ENCODE data around the gene MEAK7.

Gene MEAK7

DNA sequence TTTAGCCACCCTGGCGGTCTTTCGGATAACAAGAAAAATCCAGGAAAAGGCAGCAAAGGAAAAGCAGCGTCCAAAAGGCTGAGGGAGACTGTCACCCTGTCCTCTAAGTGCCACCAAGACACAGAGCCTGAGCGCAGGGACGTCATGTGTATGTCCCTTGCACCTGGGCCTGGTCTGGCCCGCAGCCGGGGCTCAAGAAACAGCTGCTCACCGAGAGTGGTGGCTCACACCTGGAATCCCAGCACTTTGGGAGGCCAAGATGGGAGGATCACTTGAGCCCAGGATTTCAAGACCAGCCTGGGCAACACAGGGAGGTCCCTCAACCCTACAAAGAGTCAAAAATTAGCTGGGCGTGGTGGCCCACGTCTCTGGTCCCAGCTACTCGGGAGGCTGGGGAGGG lies 9.2 kb upstream of the MEAK7 start:
- no peak for DNase-seq
- no peak for TF ChIP-seq GATA1 (IDR thresholded peaks at IDR 0.05; ENCODE audit: low read depth, low read length)
- no peak for TF ChIP-seq POLR2A (IDR thresholded peaks at IDR 0.05; ENCODE audit: low read length)

GRCh38 chr16:84513123-84513522 lies 8.7 kb upstream of the MEAK7 start:
- TF ChIP-seq GATA1 (IDR thresholded peaks at IDR 0.05; ENCODE audit: low read depth, low read length): no peak
- TF ChIP-seq POLR2A (IDR thresholded peaks at IDR 0.05; ENCODE audit: low read length): no peak
- DNase-seq: no peak

DNA sequence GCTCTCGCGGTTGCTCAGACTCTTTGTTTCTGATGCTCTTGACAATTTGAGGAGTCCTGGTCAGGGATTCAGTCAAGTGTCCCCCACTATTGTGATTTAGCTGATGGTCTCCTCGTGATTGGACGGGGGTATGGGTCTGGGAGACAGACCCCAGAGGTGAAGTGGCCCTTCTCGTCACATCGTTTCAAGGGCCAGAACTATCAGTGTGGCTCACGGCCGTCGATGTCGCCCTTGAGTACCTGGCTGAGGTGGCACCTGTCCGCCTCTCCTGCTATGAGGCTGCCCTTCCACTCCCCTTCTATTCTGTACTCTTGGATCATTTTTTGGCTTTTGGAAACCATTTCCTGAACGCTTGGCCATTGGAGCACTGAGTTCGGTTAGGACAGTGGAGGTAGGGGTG lies 7.4 kb upstream of the MEAK7 start:
- TF ChIP-seq POLR2A (IDR thresholded peaks at IDR 0.05; ENCODE audit: low read length) (no peak), GATA1 (IDR thresholded peaks at IDR 0.05; ENCODE audit: low read depth, low read length) (no peak)
- DNase-seq: no peak

GRCh38 chr16:84511180-84511800 lies 6.8 kb upstream of the MEAK7 start:
- TF ChIP-seq POLR2A (IDR thresholded peaks at IDR 0.05; ENCODE audit: low read length): no peak
- TF ChIP-seq GATA1 (IDR thresholded peaks at IDR 0.05; ENCODE audit: low read depth, low read length): no peak
- peak; percentile 67 to 85 for DNase-seq

DNA sequence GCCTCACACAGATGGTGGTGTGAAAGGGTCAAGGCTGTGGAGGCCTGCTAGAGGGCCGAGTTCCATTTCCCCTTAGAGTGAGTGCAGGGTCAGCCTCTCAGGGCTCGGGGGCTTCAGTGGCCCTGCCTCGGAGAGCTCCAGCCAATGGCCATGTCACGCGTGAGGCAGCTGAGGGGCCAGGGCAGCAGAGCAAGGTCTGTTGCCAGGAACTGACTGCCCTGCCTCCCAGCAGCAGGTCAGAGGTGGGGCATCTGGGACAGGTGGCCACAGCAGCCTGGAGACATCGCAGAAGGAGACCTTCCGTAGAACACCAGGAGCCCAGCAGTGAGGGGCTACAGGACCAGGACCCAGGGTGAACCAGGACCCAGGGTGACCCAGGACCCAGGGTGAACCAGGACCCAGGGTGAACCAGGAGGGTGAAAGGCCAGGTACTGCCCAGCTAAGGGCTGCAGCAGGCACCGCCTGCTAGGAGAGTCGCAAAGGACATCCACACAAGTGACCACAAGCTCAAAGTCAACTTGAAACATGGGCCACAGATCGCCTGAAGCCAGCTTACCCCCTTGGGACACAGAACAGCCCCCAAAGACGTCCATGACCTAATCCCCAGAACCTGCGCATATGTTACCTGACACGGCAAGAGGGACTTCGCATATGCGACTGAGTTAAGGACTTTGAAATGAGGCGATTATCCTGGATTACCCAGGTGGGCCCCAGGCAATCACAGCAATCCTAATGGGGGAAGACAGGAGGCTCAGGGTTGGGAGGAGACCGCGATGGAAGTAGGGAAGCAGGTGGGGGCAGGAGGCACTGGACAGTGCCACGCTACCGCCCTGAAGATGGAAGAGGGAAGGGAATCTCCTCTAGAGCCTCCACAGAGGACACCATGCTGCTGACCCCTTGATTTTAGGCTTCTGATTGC lies 4.8 kb upstream of the MEAK7 start:
- no peak for TF ChIP-seq POLR2A (IDR thresholded peaks at IDR 0.05; ENCODE audit: low read length)
- no peak for TF ChIP-seq GATA1 (IDR thresholded peaks at IDR 0.05; ENCODE audit: low read depth, low read length)
- DNase-seq: no peak

DNA sequence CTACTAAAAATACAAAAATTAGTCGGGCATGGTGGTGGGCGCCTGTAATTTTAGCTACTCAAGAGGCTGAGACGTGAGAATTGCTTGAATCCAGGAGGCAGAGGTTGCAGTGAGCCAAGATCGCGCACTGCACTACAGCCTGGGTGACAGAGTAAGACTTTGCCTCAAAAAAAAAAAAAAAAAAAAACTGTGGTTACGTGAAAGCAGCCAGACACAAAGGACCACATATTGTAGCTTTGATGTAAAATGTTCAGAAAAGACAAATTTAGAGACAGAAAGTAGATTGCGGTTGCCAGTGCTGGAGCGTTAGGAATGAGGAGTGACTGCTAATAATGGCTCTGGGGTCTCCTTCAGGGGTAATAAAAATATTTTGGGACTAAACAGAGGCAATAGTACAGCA lies 4.0 kb upstream of the MEAK7 start:
- no peak for DNase-seq
- TF ChIP-seq GATA1 (IDR thresholded peaks at IDR 0.05; ENCODE audit: low read depth, low read length) (no peak), POLR2A (IDR thresholded peaks at IDR 0.05; ENCODE audit: low read length) (no peak)

- no peak for DNase-seq
- TF ChIP-seq POLR2A (IDR thresholded peaks at IDR 0.05; ENCODE audit: low read length) (no peak), GATA1 (IDR thresholded peaks at IDR 0.05; ENCODE audit: low read depth, low read length) (no peak)
Measured at GRCh38 chr16:84507011-84507982, 2.8 kb upstream of the MEAK7 start.

GRCh38 chr16:84505249-84506187 lies 1.1 kb upstream of the MEAK7 start:
- TF ChIP-seq POLR2A (IDR thresholded peaks at IDR 0.05; ENCODE audit: low read length): no peak
- TF ChIP-seq GATA1 (IDR thresholded peaks at IDR 0.05; ENCODE audit: low read depth, low read length): no peak
- no peak for DNase-seq

GRCh38 chr16:84503751-84504395 lies 586 bp downstream of the MEAK7 start:
- TF ChIP-seq POLR2A (IDR thresholded peaks at IDR 0.05; ENCODE audit: low read length) (no peak), GATA1 (IDR thresholded peaks at IDR 0.05; ENCODE audit: low read depth, low read length) (no peak)
- DNase-seq: peak in 1 of 2 experiments; percentile 38

DNA sequence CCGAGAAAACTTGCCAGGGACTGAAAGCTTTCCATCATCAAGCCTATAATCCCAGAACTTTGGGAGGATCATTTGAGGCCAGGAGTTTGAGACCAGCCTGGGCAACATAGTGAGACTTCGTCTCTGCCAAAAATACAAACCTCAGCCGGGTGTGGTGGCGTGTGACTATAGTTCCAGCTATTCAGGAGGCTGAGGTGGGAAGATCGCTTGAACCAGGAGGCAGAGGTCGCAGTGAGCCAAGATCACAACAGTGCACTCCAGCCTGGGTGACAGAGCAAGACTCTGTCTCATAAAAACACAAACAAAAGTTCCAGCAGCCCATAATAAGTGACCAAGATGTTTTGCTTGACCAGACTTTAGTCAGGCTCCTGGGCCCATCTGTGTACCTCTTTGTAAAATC lies 1.9 kb downstream of the MEAK7 start:
- DNase-seq: no peak
- TF ChIP-seq POLR2A (IDR thresholded peaks at IDR 0.05; ENCODE audit: low read length): no peak
- TF ChIP-seq GATA1 (IDR thresholded peaks at IDR 0.05; ENCODE audit: low read depth, low read length): no peak

GRCh38 chr16:84502075-84502474 lies 2.4 kb downstream of the MEAK7 start:
- TF ChIP-seq POLR2A (IDR thresholded peaks at IDR 0.05; ENCODE audit: low read length) (no peak), GATA1 (IDR thresholded peaks at IDR 0.05; ENCODE audit: low read depth, low read length) (no peak)
- no peak for DNase-seq

- no peak for DNase-seq
- TF ChIP-seq GATA1 (IDR thresholded peaks at IDR 0.05; ENCODE audit: low read depth, low read length) (no peak), POLR2A (IDR thresholded peaks at IDR 0.05; ENCODE audit: low read length) (no peak)
Measured at GRCh38 chr16:84501077-84501735, 3.3 kb downstream of the MEAK7 start.
